Activated CD4-positive, alpha-beta memory T cell treated with anti-CD3 and anti-CD28 coated beads for 36 hours (primary cell): Measurements from ENCODE around the gene TOR1A. TPM values are rescaled to one million over a fixed set of nuclear protein-coding genes. Genes with fewer than 3 reads are reported as not detected.
"Not testable (repeated sequence)": the region's sequence is repeated elsewhere in the genome, so short reads cannot be mapped to it uniquely, and the experiment has no call there.

Experiments used
- CTCF ChIA-PET: fragments of 350-600 bp; sonication (Branson Sonifier 250); formaldehyde crosslinking; loops from one replicate; lab custom pipeline; 2021; ENCODE audit warnings: antibody characterized with exemption, inconsistent platforms; lab: Charles Lee
- POLR2A ChIA-PET: fragments of 350-600 bp; sonication (Branson Sonifier 250); formaldehyde crosslinking; loops from one replicate; lab custom pipeline; 2021; ENCODE audit warnings: antibody characterized with exemption; lab: Charles Lee
- DNase-seq: peaks from one replicate; pipeline ENCODE4 v3.0.0-alpha.2; 2020
- H3K27ac Mint-ChIP-seq: one replicate; pipeline ENCODE4 v1.8.0; 2021; ENCODE audit warnings: mixed read lengths
- H3K27me3 Mint-ChIP-seq: one replicate; pipeline ENCODE4 v1.8.0; 2021; ENCODE audit warnings: mixed read lengths
- H3K36me3 Mint-ChIP-seq: one replicate; pipeline ENCODE4 v1.8.0; 2021; ENCODE audit warnings: mixed read lengths
- H3K4me1 Mint-ChIP-seq: one replicate; pipeline ENCODE4 v1.8.0; 2021; ENCODE audit warnings: low read depth, mixed read lengths
- H3K4me3 Mint-ChIP-seq: one replicate; pipeline ENCODE4 v1.8.0; 2021; ENCODE audit warnings: mild to moderate bottlenecking, mixed read lengths
- H3K9me3 Mint-ChIP-seq: one replicate; pipeline ENCODE4 v1.8.0; 2021; ENCODE audit warnings: mixed read lengths
- intact Hi-C: fragments of 100-400 bp; cut with micrococcal nuclease; formaldehyde crosslinking; loops from one replicate; pipeline ENCODE4 v1.15.1; 2023
- total RNA-seq, 2 experiments: library from RNA; stranded (reverse); gene quantifications; one replicate each; pipeline ENCODE4 v1.2.3, GENCODE V29; 2021

TOR1A gene
- total RNA-seq, 2 experiments from 2014 or later: 38.5 to 41.6 TPM

- H3K4me1 Mint-ChIP-seq: peaks cover 17% of the 10 kb centered on the region
- H3K9me3 Mint-ChIP-seq: no peaks in the 10 kb centered on the region
- no peak for DNase-seq
- no peaks in the 10 kb centered on the region for H3K27me3 Mint-ChIP-seq
- peaks cover 16% of the 10 kb centered on the region for H3K36me3 Mint-ChIP-seq
- intact Hi-C loops: no loop called here
- H3K4me3 Mint-ChIP-seq: peak overlapping the region; percentile 84
- POLR2A ChIA-PET: interaction anchor here (0.6 to 0.7 kb wide), 2 partner anchors 88 to 173 kb away, joined by 3 read pairs; no protein-coding TSS in a partner anchor
- CTCF ChIA-PET: interaction anchor here (0.6 to 1.1 kb wide), 4 partner anchors 16 to 627 kb away, joined by 3 read pairs; no protein-coding TSS in a partner anchor
- H3K27ac Mint-ChIP-seq: peak overlapping the region; percentile 29
Measured at GRCh38 chr9:129801504-129801903, 22.4 kb downstream of the TOR1A start.

GRCh38 chr9:129798973-129799372, 25.0 kb downstream of the TOR1A start:
- H3K9me3 Mint-ChIP-seq: no peaks in the 10 kb centered on the region
- no peaks in the 10 kb centered on the region for H3K27me3 Mint-ChIP-seq
- CTCF ChIA-PET: interaction anchor here (1.1 kb wide), 1 partner anchor 8 kb away, joined by 4 read pairs; no protein-coding TSS in a partner anchor
- POLR2A ChIA-PET: no interaction called here
- intact Hi-C loops: no loop called here
- no peak overlapping the region for H3K4me3 Mint-ChIP-seq
- H3K27ac Mint-ChIP-seq: no peak overlapping the region
- H3K4me1 Mint-ChIP-seq: peaks cover 3% of the 10 kb centered on the region
- peaks cover 2% of the 10 kb centered on the region for H3K36me3 Mint-ChIP-seq
- DNase-seq: no peak

GRCh38 chr9:129796029-129796428, 27.9 kb downstream of the TOR1A start:
- H3K27me3 Mint-ChIP-seq, H3K27ac Mint-ChIP-seq, POLR2A ChIA-PET, H3K4me3 Mint-ChIP-seq, intact Hi-C loops, H3K36me3 Mint-ChIP-seq, DNase-seq, H3K9me3 Mint-ChIP-seq, CTCF ChIA-PET, H3K4me1 Mint-ChIP-seq: not testable (repeated sequence)

GRCh38 chr9:129794549-129794948, 29.4 kb downstream of the TOR1A start:
- intact Hi-C loops: no loop called here
- Mint-ChIP-seq H3K9me3 (no peaks in the 10 kb centered on the region), H3K4me3 (no peak overlapping the region), H3K27ac (no peak overlapping the region), H3K36me3 (no peaks in the 10 kb centered on the region), H3K4me1 (peaks cover 8% of the 10 kb centered on the region), H3K27me3 (no peaks in the 10 kb centered on the region)
- DNase-seq: no peak
- ChIA-PET CTCF (no interaction called here), POLR2A (no interaction called here)

- no peaks in the 10 kb centered on the region for H3K9me3 Mint-ChIP-seq
- no peaks in the 10 kb centered on the region for H3K36me3 Mint-ChIP-seq
- no peak for DNase-seq
- POLR2A ChIA-PET: no interaction called here
- intact Hi-C loops: no loop called here
- peaks cover 8% of the 10 kb centered on the region for H3K4me1 Mint-ChIP-seq
- H3K4me3 Mint-ChIP-seq: no peak overlapping the region
- CTCF ChIA-PET: interaction anchor here (0.6 to 8.0 kb wide), 4 partner anchors 49 to 359 kb away, joined by 4 to 85 read pairs (median 14); no protein-coding TSS in a partner anchor
- no peak overlapping the region for H3K27ac Mint-ChIP-seq
- H3K27me3 Mint-ChIP-seq: no peaks in the 10 kb centered on the region
Measured at GRCh38 chr9:129786481-129786880, 37.5 kb downstream of the TOR1A start.

- intact Hi-C loops: no loop called here
- ChIA-PET CTCF (interaction anchor here (0.6 to 8.0 kb wide), 8 partner anchors 16 to 654 kb away, joined by 3 to 85 read pairs (median 4); no protein-coding TSS in a partner anchor), POLR2A (no interaction called here)
- H3K27me3 Mint-ChIP-seq: no peaks in the 10 kb centered on the region
- H3K4me1 Mint-ChIP-seq: peaks cover 8% of the 10 kb centered on the region
- DNase-seq: no peak
- H3K27ac Mint-ChIP-seq: no peak overlapping the region
- no peak overlapping the region for H3K4me3 Mint-ChIP-seq
- no peaks in the 10 kb centered on the region for H3K9me3 Mint-ChIP-seq
- no peaks in the 10 kb centered on the region for H3K36me3 Mint-ChIP-seq
Measured at GRCh38 chr9:129785866-129786265, 38.1 kb downstream of the TOR1A start.

GRCh38 chr9:129784970-129785369, 39.0 kb downstream of the TOR1A start:
- POLR2A ChIA-PET: interaction anchor here (0.7 kb wide), 1 partner anchor 435 kb away, joined by 3 read pairs; no protein-coding TSS in a partner anchor
- H3K4me1 Mint-ChIP-seq, H3K27ac Mint-ChIP-seq, H3K27me3 Mint-ChIP-seq, H3K4me3 Mint-ChIP-seq, H3K36me3 Mint-ChIP-seq, H3K9me3 Mint-ChIP-seq, DNase-seq: not testable (repeated sequence)
- intact Hi-C loops: loop anchor here (1.0 to 5.0 kb wide), 3 partner anchors 59 to 648 kb away; partner anchors contain the start of gene ASB6
- CTCF ChIA-PET: interaction anchor here (1.1 to 8.0 kb wide), 12 partner anchors 10 to 653 kb away, joined by 3 to 85 read pairs (median 6); partner anchors contain the start of genes ASB6 and PTGES

- intact Hi-C loops: loop anchor here (1.0 to 5.0 kb wide), 4 partner anchors 46 to 646 kb away; partner anchors contain the start of gene ASB6
- Mint-ChIP-seq H3K27ac (no peak overlapping the region), H3K4me3 (no peak overlapping the region), H3K9me3 (no peaks in the 10 kb centered on the region), H3K36me3 (no peaks in the 10 kb centered on the region), H3K4me1 (no peaks in the 10 kb centered on the region), H3K27me3 (no peaks in the 10 kb centered on the region)
- POLR2A ChIA-PET: no interaction called here
- peak; percentile 80 for DNase-seq
- CTCF ChIA-PET: interaction anchor here (0.6 to 8.0 kb wide), 21 partner anchors 8 to 652 kb away, joined by 3 to 85 read pairs (median 4); partner anchors contain the start of genes ASB6 and PTGES
Measured at GRCh38 chr9:129783516-129784361, 40.2 kb downstream of the TOR1A start.

GRCh38 chr9:129781981-129782380, 42.0 kb downstream of the TOR1A start:
- H3K4me1 Mint-ChIP-seq: peaks cover 8% of the 10 kb centered on the region
- intact Hi-C loops: loop anchor here (5.0 kb wide), 2 partner anchors 140 to 645 kb away; partner anchors contain the start of gene ASB6
- no peak overlapping the region for H3K4me3 Mint-ChIP-seq
- ChIA-PET CTCF (interaction anchor here (1.2 to 8.0 kb wide), 5 partner anchors 9 to 158 kb away, joined by 3 to 85 read pairs (median 22); partner anchors contain the start of gene ASB6), POLR2A (no interaction called here)
- H3K27ac Mint-ChIP-seq: no peak overlapping the region
- H3K27me3 Mint-ChIP-seq: peaks cover 4% of the 10 kb centered on the region
- DNase-seq: no peak
- no peaks in the 10 kb centered on the region for H3K36me3 Mint-ChIP-seq
- no peaks in the 10 kb centered on the region for H3K9me3 Mint-ChIP-seq

- intact Hi-C loops: loop anchor here (5.0 kb wide), 2 partner anchors 139 to 644 kb away; partner anchors contain the start of gene ASB6
- peaks cover 4% of the 10 kb centered on the region for H3K27me3 Mint-ChIP-seq
- no peaks in the 10 kb centered on the region for H3K9me3 Mint-ChIP-seq
- H3K4me1 Mint-ChIP-seq: peaks cover 15% of the 10 kb centered on the region
- ChIA-PET POLR2A (no interaction called here), CTCF (interaction anchor here (0.9 to 8.0 kb wide), 7 partner anchors 10 to 649 kb away, joined by 3 to 85 read pairs (median 9); partner anchors contain the start of gene ASB6)
- H3K36me3 Mint-ChIP-seq: no peaks in the 10 kb centered on the region
- no peak for DNase-seq
- no peak overlapping the region for H3K27ac Mint-ChIP-seq
- H3K4me3 Mint-ChIP-seq: no peak overlapping the region
Measured at GRCh38 chr9:129781131-129781530, 42.8 kb downstream of the TOR1A start.

- Mint-ChIP-seq H3K27ac (no peak overlapping the region), H3K4me3 (no peak overlapping the region), H3K4me1 (peaks cover 15% of the 10 kb centered on the region), H3K36me3 (no peaks in the 10 kb centered on the region), H3K27me3 (peaks cover 7% of the 10 kb centered on the region), H3K9me3 (no peaks in the 10 kb centered on the region)
- POLR2A ChIA-PET: no interaction called here
- no peak for DNase-seq
- intact Hi-C loops: loop anchor here (5.0 kb wide), 2 partner anchors 137 to 642 kb away; partner anchors contain the start of gene ASB6
- CTCF ChIA-PET: no interaction called here
Measured at GRCh38 chr9:129779560-129780190, 44.3 kb downstream of the TOR1A start.
